ENCODE results near the gene HIRA. TPM values are rescaled to one million over a fixed set of nuclear protein-coding genes. Genes with fewer than 3 reads are reported as not detected.

HIRA gene
- total and polyA plus RNA-seq, 9 of the 15 experiments (the other 6 are each of a cell fraction or from before 2014, with no cell fraction given), result 0.96 to 132 (median 58.4) TPM

DNA sequence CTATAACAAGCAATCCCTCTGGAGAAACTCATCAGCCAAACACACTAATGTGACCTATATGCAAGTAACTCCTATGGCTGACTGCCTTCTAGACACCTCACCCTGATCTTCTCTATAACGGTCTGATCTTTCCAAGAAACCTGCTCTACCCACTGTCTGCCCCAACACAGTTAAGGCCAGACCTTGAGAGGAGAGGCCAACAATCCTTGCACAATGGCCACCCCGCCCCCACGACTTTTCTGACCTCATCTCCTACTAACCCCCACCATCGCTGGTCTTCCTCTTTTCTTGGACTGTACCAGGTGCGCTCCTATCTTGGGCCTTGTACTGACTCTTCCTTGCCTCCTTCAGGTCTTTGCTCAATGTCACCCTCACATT lies 12.5 kb downstream of the HIRA start (continued):
- no peak for TF ChIP-seq NRF1 (conservative IDR thresholded peaks at IDR 0.05 in 1 of 2, IDR thresholded peaks at IDR 0.05 in 1 of 2)
- TF ChIP-seq SOX6 (IDR thresholded peaks at IDR 0.05), result peak; percentile 95
- TF ChIP-seq, protein P1, sequence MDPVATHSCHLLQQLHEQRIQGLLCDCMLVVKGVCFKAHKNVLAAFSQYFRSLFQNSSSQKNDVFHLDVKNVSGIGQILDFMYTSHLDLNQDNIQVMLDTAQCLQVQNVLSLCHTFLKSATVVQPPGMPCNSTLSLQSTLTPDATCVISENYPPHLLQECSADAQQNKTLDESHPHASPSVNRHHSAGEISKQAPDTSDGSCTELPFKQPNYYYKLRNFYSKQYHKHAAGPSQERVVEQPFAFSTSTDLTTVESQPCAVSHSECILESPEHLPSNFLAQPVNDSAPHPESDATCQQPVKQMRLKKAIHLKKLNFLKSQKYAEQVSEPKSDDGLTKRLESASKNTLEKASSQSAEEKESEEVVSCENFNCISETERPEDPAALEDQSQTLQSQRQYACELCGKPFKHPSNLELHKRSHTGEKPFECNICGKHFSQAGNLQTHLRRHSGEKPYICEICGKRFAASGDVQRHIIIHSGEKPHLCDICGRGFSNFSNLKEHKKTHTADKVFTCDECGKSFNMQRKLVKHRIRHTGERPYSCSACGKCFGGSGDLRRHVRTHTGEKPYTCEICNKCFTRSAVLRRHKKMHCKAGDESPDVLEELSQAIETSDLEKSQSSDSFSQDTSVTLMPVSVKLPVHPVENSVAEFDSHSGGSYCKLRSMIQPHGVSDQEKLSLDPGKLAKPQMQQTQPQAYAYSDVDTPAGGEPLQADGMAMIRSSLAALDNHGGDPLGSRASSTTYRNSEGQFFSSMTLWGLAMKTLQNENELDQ (CRISPR knock-in tag; IDR thresholded peaks at IDR 0.05; ENCODE audit: borderline replicate concordance), result no peak
- TF ChIP-seq ETV1 (tag; conservative IDR thresholded peaks at IDR 0.05; ENCODE audit: low read depth), result no peak
- no peak; a peak in 1 of 4 replicates for TF ChIP-seq RAD21 (CRISPR knock-in tag; conservative IDR thresholded peaks at IDR 0.05 in 1 of 2, IDR thresholded peaks at IDR 0.05 in 1 of 2)
- TF ChIP-seq HNRNPLL (IDR thresholded peaks at IDR 0.05; ENCODE audit: low read depth, low read length, poor library complexity, severe bottlenecking), result peak; percentile 55
- TF ChIP-seq ZFX (CRISPR knock-in tag; IDR thresholded peaks at IDR 0.05), result no peak
- no peak for TF ChIP-seq KDM4B (IDR thresholded peaks at IDR 0.05; ENCODE audit: borderline replicate concordance in 2 of 2, low read depth in 1 of 2)
- TF ChIP-seq NEUROD1 (IDR thresholded peaks at IDR 0.05; ENCODE audit: borderline replicate concordance, low read depth, low read length, partially characterized antibody), result no peak
- no peak for TF ChIP-seq TAF7 (tag; IDR thresholded peaks at IDR 0.05)
